B cell (primary cell): ENCODE measurements around the gene CLASP1. TPM values are rescaled to one million over a fixed set of nuclear protein-coding genes. Genes with fewer than 3 reads are reported as not detected.

Experiments used
- ATAC-seq: fragments of 200-7000 bp; cut with Tn5 transposase; one replicate; pipeline ENCODE4 v1.10.0; 2021; ENCODE audit warnings: low read depth, mild to moderate bottlenecking, moderate number of reproducible peaks, moderate library complexity
- CTCF ChIA-PET: fragments of 350-600 bp; sonication (Branson Sonifier 250); formaldehyde crosslinking; loops from one replicate; lab custom pipeline; 2021; ENCODE audit warnings: antibody characterized with exemption, inconsistent platforms; lab: Charles Lee
- POLR2A ChIA-PET: fragments of 350-600 bp; sonication (Branson Sonifier 250); formaldehyde crosslinking; loops from one replicate; lab custom pipeline; 2021; ENCODE audit warnings: antibody characterized with exemption; lab: Charles Lee
- DNase-seq: peaks from one replicate; pipeline ENCODE4 v3.0.0; 2013
- H2AFZ ChIP-seq: 2 replicates; pipeline ENCODE4 v1.6.1; 2012; ENCODE audit warnings: mild to moderate bottlenecking, low read depth, low read length; ENCODE audit not compliant: insufficient read depth, poor library complexity, severe bottlenecking
- H3K27ac ChIP-seq, 2 donors: 1 replicate in 1 of 2; 2 replicates in 1 of 2; pipeline ENCODE4 v1.5.1; 2012 to 2013; ENCODE audit warnings: low read length in 2 of 2, mild to moderate bottlenecking in 2 of 2, moderate library complexity in 1 of 2
- H3K27me3 ChIP-seq, 4 experiments: fragments of 200-600 bp in 1 of 4; sonication (generic) in 1 of 4; replicated peaks in 1 of 4; 1 replicate in 2 of 4; 2 replicates in 2 of 4; pipeline versions ENCODE4 v1.6.1 to v1.7.0; 2013 to 2016; ENCODE audit warnings: low read length in 3 of 4, mild to moderate bottlenecking in 2 of 4, mixed read lengths in 1 of 4, moderate library complexity in 1 of 4; ENCODE audit not compliant: insufficient read depth in 4 of 4, control insufficient read depth in 3 of 4; ENCODE audit errors: control extremely low read depth in 1 of 4
- H3K36me3 ChIP-seq, 2 experiments: replicated peaks in 1 of 2; 1 replicate in 1 of 2; 2 replicates in 1 of 2; pipeline versions ENCODE4 v1.6.1 to v1.7.1; 2013; ENCODE audit warnings: low read length in 1 of 2; ENCODE audit not compliant: insufficient read depth in 2 of 2, control insufficient read depth in 1 of 2; ENCODE audit errors: control extremely low read depth in 1 of 2, extremely low read depth in 1 of 2
- H3K4me1 ChIP-seq, 2 donors: fragments of 200-600 bp in 1 of 2; sonication (generic) in 1 of 2; 1 replicate in 1 of 2; 2 replicates in 1 of 2; pipeline versions ENCODE4 v1.5.1 to v1.6.1; 2013 to 2017; ENCODE audit warnings: low read length in 2 of 2; ENCODE audit not compliant: control insufficient read depth in 2 of 2, insufficient read depth in 2 of 2
- H3K4me2 ChIP-seq: replicated peaks from 2 replicates; pipeline ENCODE3; 2012; ENCODE audit warnings: mild to moderate bottlenecking, low read depth, low read length; ENCODE audit not compliant: poor library complexity, severe bottlenecking
- H3K4me3 ChIP-seq, 5 experiments: fragments of 200-600 bp in 1 of 5; sonication (generic) in 1 of 5; 1 replicate in 3 of 5; 2 replicates in 2 of 5; pipeline versions ENCODE4 v1.5.1 to v1.7.0; 2011 to 2016; ENCODE audit warnings: low read length in 4 of 5, mild to moderate bottlenecking in 4 of 5, low read depth in 2 of 5, control low read depth in 1 of 5, moderate library complexity in 1 of 5; ENCODE audit not compliant: insufficient read depth in 1 of 5; ENCODE audit errors: control extremely low read depth in 1 of 5, extremely low read depth in 1 of 5
- H3K79me2 ChIP-seq: fragments of 200-600 bp; sonication (generic); one replicate; pipeline ENCODE4 v1.6.0; 2016; ENCODE audit warnings: low read length; ENCODE audit not compliant: control insufficient read depth, insufficient read depth
- H3K9ac ChIP-seq: fragments of 200-600 bp; sonication (generic); 2 replicates; pipeline ENCODE4 v1.6.1; 2017; ENCODE audit warnings: mild to moderate bottlenecking, low read length, moderate library complexity
- H3K9me3 ChIP-seq, 3 donors: one replicate each; pipeline versions ENCODE4 v1.6.1 to v1.7.1; 2013; ENCODE audit warnings: low read length in 2 of 3; ENCODE audit not compliant: control insufficient read depth in 2 of 3, insufficient read depth in 1 of 3; ENCODE audit errors: control extremely low read depth in 1 of 3
- H4K20me1 ChIP-seq: 2 replicates; pipeline ENCODE4 v1.6.0; 2012; ENCODE audit warnings: mild to moderate bottlenecking, low read length; ENCODE audit not compliant: insufficient read depth, control insufficient read depth, poor library complexity, severe bottlenecking
- H3K27ac Mint-ChIP-seq: one replicate; pipeline ENCODE4 v1.8.0; 2021; ENCODE audit warnings: mixed read lengths
- H3K27me3 Mint-ChIP-seq: one replicate; pipeline ENCODE4 v1.8.0; 2021; ENCODE audit warnings: mixed read lengths
- H3K4me1 Mint-ChIP-seq: one replicate; pipeline ENCODE4 v1.8.0; 2021; ENCODE audit warnings: mixed read lengths
- H3K4me3 Mint-ChIP-seq: one replicate; pipeline ENCODE4 v1.8.0; 2021; ENCODE audit warnings: mixed read lengths
- H3K9me3 Mint-ChIP-seq: one replicate; pipeline ENCODE4 v1.8.0; 2022; ENCODE audit warnings: mixed read lengths; ENCODE audit not compliant: insufficient read depth
- EZH2 ChIP-seq: IDR thresholded peaks from 2 replicates; pipeline ENCODE4 v1.6.1; 2012; ENCODE audit warnings: borderline replicate concordance, low read depth, mild to moderate bottlenecking, moderate library complexity, low read length; ENCODE audit not compliant: insufficient read depth, poor library complexity, severe bottlenecking
- WGBS: methylation state at CpG from one replicate; pipeline ENCODE4 v1.1.5; 2013; ENCODE audit warnings: missing lambda C conversion rate; ENCODE audit not compliant: insufficient coverage; 5-methylcytosine and 5-hydroxymethylcytosine counted together
- intact Hi-C: fragments of 100-400 bp; cut with micrococcal nuclease; formaldehyde crosslinking; loops from one replicate; pipeline ENCODE4 v1.10.0; 2022
- polyA plus RNA-seq: library from polyadenylated mRNA; depleted of rRNA; stranded (reverse); fragments of >200 nt; gene quantifications from 2 replicates; pipeline ENCODE4 v1.2.3, GENCODE V29; 2012
- total RNA-seq, 2 donors: library from RNA; stranded (reverse); fragments of 120-200 nt in 1 of 2; gene quantifications; 1 replicate in 1 of 2; 2 replicates in 1 of 2; pipeline versions ENCODE4 v1.2.3 to v1.2.4, GENCODE V29; 2013 to 2022
- TF ChIP-seq, protein P1 (sequence below): fragments of 200-600 bp; IDR thresholded peaks from one replicate; pipeline ENCODE4 v1.8.0; 2022; ENCODE audit warnings: antibody characterized with exemption, mild to moderate bottlenecking

The CLASP1 gene
- total and polyA plus RNA-seq, 2 donors (not counting 1 experiment from before 2014, with no cell fraction given): 8.7 to 88.0 TPM

DNA sequence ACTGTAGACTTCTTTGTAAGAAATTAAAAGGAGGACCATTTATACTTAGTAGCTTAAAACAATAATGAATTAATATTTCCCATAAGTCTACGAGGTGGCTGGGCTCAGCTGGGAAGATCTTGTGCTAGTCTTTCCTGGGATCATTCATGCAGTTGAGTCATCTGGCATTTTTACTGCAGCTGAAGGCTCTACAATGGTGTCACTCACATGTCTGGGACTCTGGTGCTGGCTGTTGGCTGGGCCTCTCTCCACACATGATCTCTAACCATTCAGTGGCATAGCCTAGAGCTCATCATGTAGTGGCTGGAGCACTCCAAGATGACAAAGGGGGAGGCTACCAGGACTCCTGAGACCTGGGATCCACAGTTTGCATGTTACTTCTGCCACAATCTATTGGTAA, 35.5 kb downstream of the CLASP1 start:
- Histone ChIP-seq H3K4me2 (no peak overlapping the region), H3K27me3 (no peaks in the 10 kb centered on the region), H2AFZ (no peak overlapping the region), H3K4me1 (peaks cover 15 to 18% of the 10 kb centered on the region in 2 donors), H3K4me3 (no peak overlapping the region), H3K36me3 (no peaks in the 10 kb centered on the region), H3K9me3 (peaks cover 6 to 39% (median 30%) of the 10 kb centered on the region in 3 donors), H3K27ac (no peak overlapping the region), H4K20me1 (peaks cover 4% of the 10 kb centered on the region), H3K9ac (no peak overlapping the region), H3K79me2 (peaks cover 35% of the 10 kb centered on the region)
- H3K4me3 Mint-ChIP-seq: no peak overlapping the region
- no peak for TF ChIP-seq EZH2
- TF ChIP-seq, protein P1, sequence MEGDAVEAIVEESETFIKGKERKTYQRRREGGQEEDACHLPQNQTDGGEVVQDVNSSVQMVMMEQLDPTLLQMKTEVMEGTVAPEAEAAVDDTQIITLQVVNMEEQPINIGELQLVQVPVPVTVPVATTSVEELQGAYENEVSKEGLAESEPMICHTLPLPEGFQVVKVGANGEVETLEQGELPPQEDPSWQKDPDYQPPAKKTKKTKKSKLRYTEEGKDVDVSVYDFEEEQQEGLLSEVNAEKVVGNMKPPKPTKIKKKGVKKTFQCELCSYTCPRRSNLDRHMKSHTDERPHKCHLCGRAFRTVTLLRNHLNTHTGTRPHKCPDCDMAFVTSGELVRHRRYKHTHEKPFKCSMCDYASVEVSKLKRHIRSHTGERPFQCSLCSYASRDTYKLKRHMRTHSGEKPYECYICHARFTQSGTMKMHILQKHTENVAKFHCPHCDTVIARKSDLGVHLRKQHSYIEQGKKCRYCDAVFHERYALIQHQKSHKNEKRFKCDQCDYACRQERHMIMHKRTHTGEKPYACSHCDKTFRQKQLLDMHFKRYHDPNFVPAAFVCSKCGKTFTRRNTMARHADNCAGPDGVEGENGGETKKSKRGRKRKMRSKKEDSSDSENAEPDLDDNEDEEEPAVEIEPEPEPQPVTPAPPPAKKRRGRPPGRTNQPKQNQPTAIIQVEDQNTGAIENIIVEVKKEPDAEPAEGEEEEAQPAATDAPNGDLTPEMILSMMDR: no peak
- POLR2A ChIA-PET: no interaction called here
- peaks cover 11% of the 10 kb centered on the region for H3K4me1 Mint-ChIP-seq
- intact Hi-C loops: no loop called here
- no peak overlapping the region for H3K27ac Mint-ChIP-seq
- no peak for ATAC-seq
- WGBS: no CpG with 5 or more reads among the region's 1 CpG
- no peaks in the 10 kb centered on the region for H3K27me3 Mint-ChIP-seq
- no peak for DNase-seq
- no peaks in the 10 kb centered on the region for H3K9me3 Mint-ChIP-seq
- CTCF ChIA-PET: interaction anchor here (0.7 to 1.7 kb wide), 3 partner anchors 27 to 112 kb away, joined by 3 read pairs; no protein-coding TSS in a partner anchor

DNA sequence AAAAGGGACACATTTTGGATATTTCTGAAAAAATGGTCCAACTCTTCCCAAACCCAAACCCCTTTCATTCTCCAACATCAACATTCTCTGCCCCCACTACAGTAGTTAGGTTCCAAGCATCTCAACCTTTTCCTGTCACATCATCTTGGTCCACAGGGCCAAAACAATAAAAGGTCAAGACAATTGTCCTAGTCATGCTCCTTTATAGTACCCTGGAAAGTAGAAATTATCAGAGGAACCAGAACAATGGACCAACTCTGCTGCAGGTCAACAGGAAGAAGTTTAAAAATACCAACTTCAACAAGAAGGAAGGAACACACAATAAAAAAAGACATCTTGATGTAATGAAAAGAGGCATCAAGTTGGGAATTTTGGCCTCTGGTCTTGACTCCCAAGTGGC, 36.1 kb downstream of the CLASP1 start:
- POLR2A ChIA-PET: no interaction called here
- no peak overlapping the region for H3K4me3 Mint-ChIP-seq
- no peak for ATAC-seq

More for the DNA sequence above, 36.1 kb downstream of the CLASP1 start:
- peaks cover 15 to 18% of the 10 kb centered on the region in 2 donors for H3K4me1 ChIP-seq
- intact Hi-C loops: no loop called here
- no peak overlapping the region for H3K4me2 ChIP-seq
- Mint-ChIP-seq H3K4me1 (peaks cover 15% of the 10 kb centered on the region), H3K27me3 (no peaks in the 10 kb centered on the region), H3K27ac (no peak overlapping the region), H3K9me3 (no peaks in the 10 kb centered on the region)
- H4K20me1 ChIP-seq: peaks cover 4% of the 10 kb centered on the region
- H3K4me3 ChIP-seq: no peak overlapping the region
- DNase-seq: no peak
- CTCF ChIA-PET: interaction anchor here (1.4 to 1.7 kb wide), 2 partner anchors 27 to 113 kb away, joined by 3 read pairs; no protein-coding TSS in a partner anchor
- TF ChIP-seq, protein P1: no peak
- no peak for TF ChIP-seq EZH2
- H3K36me3 ChIP-seq: no peaks in the 10 kb centered on the region
- no peak overlapping the region for H3K9ac ChIP-seq
- H3K79me2 ChIP-seq: peaks cover 39% of the 10 kb centered on the region
- H3K27me3 ChIP-seq: no peaks in the 10 kb centered on the region
- no peak overlapping the region for H2AFZ ChIP-seq
- H3K9me3 ChIP-seq: peaks cover 6 to 42% (median 32%) of the 10 kb centered on the region in 3 donors
- peak overlapping the region in 1 of 2 donors; percentile 9 for H3K27ac ChIP-seq
